T-helper 1 cell treated with Interleukin-12 subunit alpha and Interleukin-12 subunit beta and Interleukin-4 antibody, amounts not matched to agents 30 μg/mL and 1 μg/mL, for 36 hours (primary cell): ENCODE results near the gene RPL10A.

Experiments
- H3K27ac Mint-ChIP-seq: one replicate; pipeline ENCODE4 v1.8.0; 2021; ENCODE audit warnings: mild to moderate bottlenecking, mixed read lengths
- H3K27me3 Mint-ChIP-seq: one replicate; pipeline ENCODE4 v1.8.0; 2021; ENCODE audit warnings: low read depth, mixed read lengths
- H3K36me3 Mint-ChIP-seq: one replicate; pipeline ENCODE4 v1.8.0; 2021; ENCODE audit warnings: low read depth, mixed read lengths
- H3K4me1 Mint-ChIP-seq: one replicate; pipeline ENCODE4 v1.8.0; 2021; ENCODE audit warnings: low read depth, mixed read lengths
- H3K4me3 Mint-ChIP-seq: one replicate; pipeline ENCODE4 v1.8.0; 2021; ENCODE audit warnings: mild to moderate bottlenecking, moderate library complexity, mixed read lengths
- H3K9me3 Mint-ChIP-seq: one replicate; pipeline ENCODE4 v1.8.0; 2021; ENCODE audit warnings: mixed read lengths

RPL10A gene

GRCh38 chr6:35498422-35499067 lies 30.3 kb downstream of the RPL10A start:
- H3K27me3 Mint-ChIP-seq: peaks cover 58% of the 10 kb centered on the region
- no peaks in the 10 kb centered on the region for H3K36me3 Mint-ChIP-seq
- peaks cover 7% of the 10 kb centered on the region for H3K4me1 Mint-ChIP-seq
- no peaks in the 10 kb centered on the region for H3K9me3 Mint-ChIP-seq
- H3K27ac Mint-ChIP-seq: peak overlapping the region; percentile 65
- H3K4me3 Mint-ChIP-seq: peak overlapping the region; percentile 79

- no peaks in the 10 kb centered on the region for H3K9me3 Mint-ChIP-seq
- H3K36me3 Mint-ChIP-seq: no peaks in the 10 kb centered on the region
- H3K27ac Mint-ChIP-seq: no peak overlapping the region
- peaks cover 53% of the 10 kb centered on the region for H3K27me3 Mint-ChIP-seq
- H3K4me1 Mint-ChIP-seq: peaks cover 4% of the 10 kb centered on the region
- no peak overlapping the region for H3K4me3 Mint-ChIP-seq
Measured at GRCh38 chr6:35499372-35499771, 31.2 kb downstream of the RPL10A start.

GRCh38 chr6:35500782-35501181 lies 32.6 kb downstream of the RPL10A start:
- peaks cover 47% of the 10 kb centered on the region for H3K27me3 Mint-ChIP-seq
- H3K9me3 Mint-ChIP-seq: no peaks in the 10 kb centered on the region
- no peak overlapping the region for H3K27ac Mint-ChIP-seq
- H3K36me3 Mint-ChIP-seq: no peaks in the 10 kb centered on the region
- H3K4me1 Mint-ChIP-seq: peaks cover 4% of the 10 kb centered on the region
- no peak overlapping the region for H3K4me3 Mint-ChIP-seq

- H3K36me3 Mint-ChIP-seq: no peaks in the 10 kb centered on the region
- peaks cover 4% of the 10 kb centered on the region for H3K4me1 Mint-ChIP-seq
- H3K9me3 Mint-ChIP-seq: no peaks in the 10 kb centered on the region
- H3K27ac Mint-ChIP-seq: no peak overlapping the region
- H3K4me3 Mint-ChIP-seq: no peak overlapping the region
- H3K27me3 Mint-ChIP-seq: peaks cover 50% of the 10 kb centered on the region
Measured at GRCh38 chr6:35501784-35502183, 33.6 kb downstream of the RPL10A start.

- H3K36me3 Mint-ChIP-seq: no peaks in the 10 kb centered on the region
- H3K27me3 Mint-ChIP-seq: peaks cover 52% of the 10 kb centered on the region
- no peak overlapping the region for H3K4me3 Mint-ChIP-seq
- H3K4me1 Mint-ChIP-seq: peaks cover 2% of the 10 kb centered on the region
- no peaks in the 10 kb centered on the region for H3K9me3 Mint-ChIP-seq
- H3K27ac Mint-ChIP-seq: no peak overlapping the region
Measured at GRCh38 chr6:35503534-35503933, 35.3 kb downstream of the RPL10A start.

- Mint-ChIP-seq H3K27me3 (peaks cover 49% of the 10 kb centered on the region), H3K4me1 (no peaks in the 10 kb centered on the region), H3K9me3 (no peaks in the 10 kb centered on the region), H3K27ac (no peak overlapping the region), H3K4me3 (no peak overlapping the region), H3K36me3 (no peaks in the 10 kb centered on the region)
Measured at GRCh38 chr6:35505999-35506412, 37.8 kb downstream of the RPL10A start.

GRCh38 chr6:35506536-35506935 lies 38.3 kb downstream of the RPL10A start:
- no peaks in the 10 kb centered on the region for H3K36me3 Mint-ChIP-seq
- H3K4me1 Mint-ChIP-seq: no peaks in the 10 kb centered on the region
- no peaks in the 10 kb centered on the region for H3K9me3 Mint-ChIP-seq
- H3K4me3 Mint-ChIP-seq: no peak overlapping the region
- no peak overlapping the region for H3K27ac Mint-ChIP-seq
- H3K27me3 Mint-ChIP-seq: peaks cover 51% of the 10 kb centered on the region

- H3K27ac Mint-ChIP-seq: no peak overlapping the region
- H3K4me3 Mint-ChIP-seq: no peak overlapping the region
- H3K27me3 Mint-ChIP-seq: peaks cover 47% of the 10 kb centered on the region
- no peaks in the 10 kb centered on the region for H3K4me1 Mint-ChIP-seq
- H3K36me3 Mint-ChIP-seq: no peaks in the 10 kb centered on the region
- H3K9me3 Mint-ChIP-seq: no peaks in the 10 kb centered on the region
Measured at GRCh38 chr6:35507221-35507620, 39.0 kb downstream of the RPL10A start.

GRCh38 chr6:35508027-35508426 lies 39.8 kb downstream of the RPL10A start:
- Mint-ChIP-seq H3K9me3 (no peaks in the 10 kb centered on the region), H3K27ac (no peak overlapping the region), H3K4me3 (no peak overlapping the region), H3K36me3 (no peaks in the 10 kb centered on the region), H3K4me1 (no peaks in the 10 kb centered on the region), H3K27me3 (peaks cover 51% of the 10 kb centered on the region)

- Mint-ChIP-seq H3K36me3 (no peaks in the 10 kb centered on the region), H3K4me3 (no peak overlapping the region), H3K4me1 (no peaks in the 10 kb centered on the region), H3K9me3 (no peaks in the 10 kb centered on the region), H3K27me3 (peaks cover 52% of the 10 kb centered on the region), H3K27ac (no peak overlapping the region)
Measured at GRCh38 chr6:35508542-35508941, 40.3 kb downstream of the RPL10A start.

GRCh38 chr6:35510916-35511561 lies 42.8 kb downstream of the RPL10A start:
- peaks cover 55% of the 10 kb centered on the region for H3K27me3 Mint-ChIP-seq

GRCh38 chr6:35511562-35511941 lies 43.4 kb downstream of the RPL10A start:
- Mint-ChIP-seq H3K36me3 (no peaks in the 10 kb centered on the region), H3K27ac (no peak overlapping the region), H3K9me3 (no peaks in the 10 kb centered on the region), H3K27me3 (peaks cover 53% of the 10 kb centered on the region), H3K4me1 (no peaks in the 10 kb centered on the region), H3K4me3 (no peak overlapping the region)

More at GRCh38 chr6:35510916-35511561, 42.8 kb downstream of the RPL10A start:
- Mint-ChIP-seq H3K4me3 (no peak overlapping the region), H3K36me3 (no peaks in the 10 kb centered on the region), H3K27ac (no peak overlapping the region), H3K9me3 (no peaks in the 10 kb centered on the region), H3K4me1 (no peaks in the 10 kb centered on the region)

- H3K4me3 Mint-ChIP-seq: no peak overlapping the region
- H3K27me3 Mint-ChIP-seq: peaks cover 50% of the 10 kb centered on the region
- no peak overlapping the region for H3K27ac Mint-ChIP-seq
- H3K9me3 Mint-ChIP-seq: no peaks in the 10 kb centered on the region
- H3K36me3 Mint-ChIP-seq: no peaks in the 10 kb centered on the region
- H3K4me1 Mint-ChIP-seq: no peaks in the 10 kb centered on the region
Measured at GRCh38 chr6:35512006-35512405, 43.8 kb downstream of the RPL10A start.

- Mint-ChIP-seq H3K27ac (no peak within 1 kb of the TSS), H3K4me1 (no peaks in the 10 kb centered on the region), H3K4me3 (no peak within 1 kb of the TSS), H3K36me3 (no peaks in the 10 kb centered on the region), H3K27me3 (peaks cover 45% of the 10 kb centered on the region), H3K9me3 (no peaks in the 10 kb centered on the region)
Measured at GRCh38 chr6:35512740-35513139, 44.5 kb downstream of the RPL10A start, which contains the start of gene TULP1. Gene TULP1, minus strand, starts transcription at chr6:35512896. Its CDS starts 38 bp downstream, at chr6:35512858.

GRCh38 chr6:35514587-35514986 lies 46.4 kb downstream of the RPL10A start:
- Mint-ChIP-seq H3K4me3 (no peak overlapping the region), H3K4me1 (no peaks in the 10 kb centered on the region), H3K9me3 (no peaks in the 10 kb centered on the region), H3K27me3 (peaks cover 34% of the 10 kb centered on the region), H3K27ac (no peak overlapping the region), H3K36me3 (no peaks in the 10 kb centered on the region)
